ENCODE data around the gene GRAMD1A. TPM values are rescaled to one million over a fixed set of nuclear protein-coding genes. Genes with fewer than 3 reads are reported as not detected.

GRAMD1A gene
- total RNA-seq, 1 experiment from 2014 or later, result 32.8 TPM

DNA sequence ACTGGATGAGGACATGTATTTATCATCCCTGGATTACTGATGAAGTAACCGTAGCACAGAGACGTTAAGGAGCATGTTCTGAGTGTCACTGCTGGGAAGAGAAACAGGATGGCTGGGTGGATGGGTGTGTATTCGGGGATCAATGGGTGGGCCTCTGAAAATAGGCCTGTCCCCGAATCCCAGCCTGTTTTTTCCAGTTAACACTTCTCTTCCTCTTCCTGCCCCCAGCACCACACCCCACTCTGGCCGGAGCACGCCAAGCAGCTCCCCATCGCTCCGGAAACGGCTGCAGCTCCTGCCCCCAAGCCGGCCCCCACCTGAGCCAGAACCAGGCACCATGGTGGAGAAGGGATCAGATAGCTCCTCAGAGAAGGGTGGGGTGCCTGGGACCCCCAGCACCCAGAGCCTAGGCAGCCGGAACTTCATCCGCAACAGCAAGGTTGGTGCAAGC is 8.8 kb downstream of the GRAMD1A start:
- no peaks in the 10 kb centered on the region for H3K36me3 ChIP-seq (ENCODE audit: low read depth, low read length)
- H3K4me3 ChIP-seq (ENCODE audit: low read length), result no peak overlapping the region
- peaks cover 8% of the 10 kb centered on the region; the same call in 1 of the 2 replicates for H4K20me1 ChIP-seq (ENCODE audit: low read length)
- TF ChIP-seq, protein P1, sequence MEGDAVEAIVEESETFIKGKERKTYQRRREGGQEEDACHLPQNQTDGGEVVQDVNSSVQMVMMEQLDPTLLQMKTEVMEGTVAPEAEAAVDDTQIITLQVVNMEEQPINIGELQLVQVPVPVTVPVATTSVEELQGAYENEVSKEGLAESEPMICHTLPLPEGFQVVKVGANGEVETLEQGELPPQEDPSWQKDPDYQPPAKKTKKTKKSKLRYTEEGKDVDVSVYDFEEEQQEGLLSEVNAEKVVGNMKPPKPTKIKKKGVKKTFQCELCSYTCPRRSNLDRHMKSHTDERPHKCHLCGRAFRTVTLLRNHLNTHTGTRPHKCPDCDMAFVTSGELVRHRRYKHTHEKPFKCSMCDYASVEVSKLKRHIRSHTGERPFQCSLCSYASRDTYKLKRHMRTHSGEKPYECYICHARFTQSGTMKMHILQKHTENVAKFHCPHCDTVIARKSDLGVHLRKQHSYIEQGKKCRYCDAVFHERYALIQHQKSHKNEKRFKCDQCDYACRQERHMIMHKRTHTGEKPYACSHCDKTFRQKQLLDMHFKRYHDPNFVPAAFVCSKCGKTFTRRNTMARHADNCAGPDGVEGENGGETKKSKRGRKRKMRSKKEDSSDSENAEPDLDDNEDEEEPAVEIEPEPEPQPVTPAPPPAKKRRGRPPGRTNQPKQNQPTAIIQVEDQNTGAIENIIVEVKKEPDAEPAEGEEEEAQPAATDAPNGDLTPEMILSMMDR (conservative IDR thresholded peaks at IDR 0.05; ENCODE audit: low read depth, low read length), result no peak
- TF ChIP-seq EZH2phosphoT487 (IDR thresholded peaks at IDR 0.05; ENCODE audit: borderline replicate concordance, low read length), result no peak
- TF ChIP-seq EZH2 (IDR thresholded peaks at IDR 0.05; ENCODE audit: low read length, unreplicated experiment), result no peak
- POLR2A ChIA-PET (ENCODE audit: unreplicated experiment), result no interaction called here
- H3K79me2 ChIP-seq (ENCODE audit: low read length), result peaks cover 10% of the 10 kb centered on the region; the same call in 1 of the 2 replicates
- no peak overlapping the region for H3K9ac ChIP-seq (ENCODE audit: low read length)
- H3K27ac ChIP-seq (ENCODE audit: low read length), result no peak overlapping the region
- no peaks in the 10 kb centered on the region for H3K9me3 ChIP-seq (ENCODE audit: low read length)
- H3K27me3 ChIP-seq (ENCODE audit: low read length), result no peaks in the 10 kb centered on the region
- peaks cover 17% of the 10 kb centered on the region for H3K4me1 ChIP-seq (ENCODE audit: insufficient read depth, low read length)
- H3F3A ChIP-seq (ENCODE audit: low read length, unreplicated experiment), result no peaks in the 10 kb centered on the region
- no peak for ATAC-seq
- no peaks in the 10 kb centered on the region for H3K9me2 ChIP-seq (replicated peaks; ENCODE audit: low read length)
- CTCF ChIA-PET, result no interaction called here
- DNase-seq, result no peak
- BruUV-seq (replicated peaks), result no TSS peak
- H2AFZ ChIP-seq (ENCODE audit: low read length), result no peak overlapping the region
- no peak overlapping the region for H3K4me2 ChIP-seq (ENCODE audit: low read length)
- intact Hi-C loops (cut with micrococcal nuclease), result no loop called here

DNA sequence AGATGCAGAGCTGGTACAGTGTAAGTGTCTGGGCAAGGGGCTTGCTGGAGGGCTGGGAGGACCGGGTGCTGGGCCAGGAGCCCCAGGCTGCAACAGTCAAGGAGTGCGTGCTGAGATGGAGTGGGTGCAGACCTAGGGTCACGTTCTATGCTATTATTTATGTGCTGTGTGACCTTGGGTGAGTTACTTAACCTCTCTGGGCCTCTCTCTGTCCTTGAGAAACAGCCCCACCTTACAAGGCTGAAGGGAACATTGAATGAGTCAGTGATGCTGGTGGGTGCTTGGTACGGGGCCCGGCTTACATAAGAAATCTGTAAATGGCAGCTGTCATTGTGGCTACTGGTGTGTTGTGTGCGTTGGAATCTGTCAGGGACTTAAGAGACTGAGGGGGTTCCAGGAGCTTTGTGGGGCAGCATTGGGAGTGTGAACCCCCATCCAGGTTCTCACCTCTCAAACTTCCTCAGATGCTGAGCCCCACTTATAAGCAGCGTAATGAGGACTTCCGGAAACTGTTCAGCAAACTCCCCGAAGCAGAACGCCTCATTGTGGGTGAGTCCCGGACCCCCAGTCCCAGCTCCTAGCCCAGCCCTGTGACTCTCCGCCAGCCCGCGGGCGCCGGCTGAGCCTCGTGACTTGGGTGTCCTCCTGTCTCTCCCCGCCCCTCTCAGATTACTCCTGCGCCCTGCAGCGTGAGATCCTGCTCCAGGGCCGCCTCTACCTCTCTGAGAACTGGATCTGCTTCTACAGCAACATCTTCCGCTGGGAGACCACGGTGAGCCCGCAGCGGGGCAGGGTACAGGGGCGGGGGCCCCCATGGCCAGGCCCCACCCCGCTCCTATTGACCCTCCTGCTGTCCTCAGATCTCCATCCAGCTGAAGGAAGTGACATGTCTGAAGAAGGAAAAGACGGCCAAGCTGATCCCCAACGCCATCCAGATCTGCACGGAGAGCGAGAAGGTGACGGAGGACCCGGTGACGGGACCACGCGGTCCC is 9.6 kb downstream of the GRAMD1A start:
- Histone ChIP-seq H3K4me3 (ENCODE audit: low read length) (no peak overlapping the region), H3K9me3 (ENCODE audit: low read length) (no peaks in the 10 kb centered on the region), H3K9ac (ENCODE audit: low read length) (no peak overlapping the region), H3K4me2 (ENCODE audit: low read length) (no peak overlapping the region), H3K27ac (ENCODE audit: low read length) (no peak overlapping the region), H3F3A (ENCODE audit: low read length, unreplicated experiment) (no peaks in the 10 kb centered on the region), H4K20me1 (ENCODE audit: low read length) (peaks cover 8% of the 10 kb centered on the region; the same call in 1 of the 2 replicates), H3K36me3 (ENCODE audit: low read depth, low read length) (no peaks in the 10 kb centered on the region), H2AFZ (ENCODE audit: low read length) (no peak overlapping the region), H3K4me1 (ENCODE audit: insufficient read depth, low read length) (peaks cover 17% of the 10 kb centered on the region), H3K27me3 (ENCODE audit: low read length) (no peaks in the 10 kb centered on the region), H3K9me2 (replicated peaks; ENCODE audit: low read length) (no peaks in the 10 kb centered on the region), H3K79me2 (ENCODE audit: low read length) (peaks cover 2% of the 10 kb centered on the region; the same call in 1 of the 2 replicates)
- intact Hi-C loops (cut with micrococcal nuclease), result no loop called here
- TF ChIP-seq EZH2phosphoT487 (IDR thresholded peaks at IDR 0.05; ENCODE audit: borderline replicate concordance, low read length) (no peak), EZH2 (IDR thresholded peaks at IDR 0.05; ENCODE audit: low read length, unreplicated experiment) (no peak)
- TF ChIP-seq, protein P1 (conservative IDR thresholded peaks at IDR 0.05; ENCODE audit: low read depth, low read length), result no peak
- no peak for ATAC-seq
- BruUV-seq (replicated peaks), result no TSS peak
- ChIA-PET POLR2A (ENCODE audit: unreplicated experiment) (no interaction called here), CTCF (no interaction called here)
- DNase-seq, result no peak
